ENCODE results near the gene SRBD1.
A peak's percentile ranks its signal among the peaks of the same experiment; 100 is the strongest.

The SRBD1 gene

DNA sequence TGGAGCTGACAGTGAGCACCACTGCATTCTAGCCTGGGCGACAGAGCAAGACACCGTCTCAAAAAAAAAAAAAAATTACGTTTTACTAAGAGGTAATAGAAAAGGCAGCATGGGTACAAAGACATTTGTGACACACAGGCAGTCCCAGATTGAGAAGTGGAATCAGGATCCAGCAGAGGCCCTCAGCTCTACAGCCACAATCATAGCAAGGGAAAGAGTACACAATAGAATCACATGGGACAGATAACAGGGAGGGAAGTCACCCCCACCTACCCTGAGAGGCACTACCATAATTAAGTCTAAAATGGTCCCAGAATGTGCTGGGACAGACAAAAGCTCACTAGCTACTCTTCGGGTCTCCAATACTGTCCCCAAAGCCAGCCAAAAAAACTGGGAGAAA, 12.5 kb downstream of the SRBD1 start:
- no peak for TF ChIP-seq CTCF (IDR thresholded peaks at IDR 0.05; ENCODE audit: insufficient read depth, low read depth, low read length, missing control alignments)
- H3K4me3 ChIP-seq (ENCODE audit: low read length) = no peak overlapping the region
- DNase-seq (ENCODE audit: low read depth) = no peak

- no peak overlapping the region for H3K4me3 ChIP-seq (ENCODE audit: low read length)
- TF ChIP-seq CTCF (IDR thresholded peaks at IDR 0.05; ENCODE audit: insufficient read depth, low read depth, low read length, missing control alignments) = no peak
- DNase-seq (ENCODE audit: low read depth) = no peak
These were observed 14.3 kb downstream of the SRBD1 start for GRCh38 chr2:45596761-45597160.

- TF ChIP-seq CTCF (IDR thresholded peaks at IDR 0.05; ENCODE audit: insufficient read depth, low read depth, low read length, missing control alignments) = no peak
- no peak overlapping the region for H3K4me3 ChIP-seq (ENCODE audit: low read length)
- peak; percentile 74 for DNase-seq (ENCODE audit: low read depth)
These were observed 15.2 kb downstream of the SRBD1 start for GRCh38 chr2:45595721-45596435.

- H3K4me3 ChIP-seq (ENCODE audit: low read length) = no peak overlapping the region
- peak; percentile 23 for DNase-seq (ENCODE audit: low read depth)
- no peak for TF ChIP-seq CTCF (IDR thresholded peaks at IDR 0.05; ENCODE audit: insufficient read depth, low read depth, low read length, missing control alignments)
These were observed 20.0 kb downstream of the SRBD1 start for GRCh38 chr2:45591073-45591472.

GRCh38 chr2:45588158-45588829, 22.8 kb downstream of the SRBD1 start:
- TF ChIP-seq CTCF (IDR thresholded peaks at IDR 0.05; ENCODE audit: insufficient read depth, low read depth, low read length, missing control alignments) = no peak
- H3K4me3 ChIP-seq (ENCODE audit: low read length) = no peak overlapping the region
- no peak for DNase-seq (ENCODE audit: low read depth)

- DNase-seq (ENCODE audit: low read depth) = no peak
- TF ChIP-seq CTCF (IDR thresholded peaks at IDR 0.05; ENCODE audit: insufficient read depth, low read depth, low read length, missing control alignments) = no peak
- H3K4me3 ChIP-seq (ENCODE audit: low read length) = no peak overlapping the region
These were observed 24.5 kb downstream of the SRBD1 start for GRCh38 chr2:45586600-45586999.
